Kidney epithelial cell (primary cell): ENCODE results near the gene PCBP3. TPM values are rescaled to one million over a fixed set of nuclear protein-coding genes. Genes with fewer than 3 reads are reported as not detected.

Source experiments
- DNase-seq: peaks from one replicate; pipeline ENCODE4 v3.0.0-alpha.2; 2010; ENCODE audit warnings: low read depth
- H3K27me3 ChIP-seq: 2 replicates; pipeline ENCODE4 v1.6.0; 2011; ENCODE audit warnings: low read length; ENCODE audit not compliant: control insufficient read depth, insufficient read depth
- H3K36me3 ChIP-seq: 2 replicates; pipeline ENCODE4 v1.5.1; 2011; ENCODE audit warnings: low read length; ENCODE audit not compliant: control insufficient read depth, insufficient read depth
- H3K4me3 ChIP-seq: 2 replicates; pipeline ENCODE4 v1.5.1; 2011; ENCODE audit warnings: low read depth, mild to moderate bottlenecking, control low read depth, low read length
- total RNA-seq: library from RNA; depleted of rRNA; stranded (reverse); fragments of >200 nt; gene quantifications from 2 replicates; pipeline ENCODE4 v1.2.3, GENCODE V29; 2015
- TF ChIP-seq, protein P1 (sequence below): IDR thresholded peaks from 2 replicates; pipeline ENCODE4 v1.5.1; 2011; ENCODE audit warnings: mild to moderate bottlenecking, moderate library complexity, low read length, control low read depth, inconsistent platforms; ENCODE audit not compliant: insufficient read depth, poor library complexity, severe bottlenecking

PCBP3 gene
- total RNA-seq, 1 donor from 2014 or later: 1.3 TPM

DNA sequence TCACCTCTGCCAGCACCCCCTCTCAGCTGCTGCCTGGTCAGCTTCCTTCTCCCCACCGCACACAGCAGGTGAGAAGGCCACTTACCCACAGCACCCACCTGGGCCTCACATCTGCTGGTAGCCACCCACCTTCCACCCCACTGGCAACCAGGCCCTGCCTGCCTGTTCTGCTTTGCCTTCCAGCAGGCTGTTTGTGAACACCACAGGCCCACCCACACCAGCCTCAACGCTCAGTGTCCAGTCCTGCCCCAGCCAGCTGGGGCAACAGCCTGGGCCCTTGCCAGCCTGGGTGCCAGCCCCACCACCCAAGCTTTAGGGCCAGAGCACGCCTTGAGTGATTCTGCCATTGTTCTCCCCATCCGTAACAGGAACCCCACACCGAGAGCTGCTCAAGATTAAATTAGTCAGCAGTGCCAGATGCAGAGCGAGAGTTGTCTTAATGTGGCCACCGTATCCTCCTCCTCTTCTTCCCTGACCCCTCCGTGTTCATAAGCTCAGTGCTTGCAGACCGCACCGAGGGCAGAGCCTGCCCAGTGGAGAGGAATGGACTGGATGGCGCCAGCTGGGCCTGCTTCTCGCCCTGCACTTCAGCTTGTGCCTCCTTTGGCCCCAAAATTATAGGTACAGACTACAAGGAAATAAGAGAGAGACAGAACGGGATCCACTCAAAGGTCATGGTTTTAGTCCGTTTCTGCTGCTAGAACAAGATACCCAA, 217.8 kb downstream of the PCBP3 start:
- Histone ChIP-seq H3K36me3 (no peaks in the 10 kb centered on the region), H3K27me3 (no peaks in the 10 kb centered on the region), H3K4me3 (no peak overlapping the region)
- TF ChIP-seq, protein P1, sequence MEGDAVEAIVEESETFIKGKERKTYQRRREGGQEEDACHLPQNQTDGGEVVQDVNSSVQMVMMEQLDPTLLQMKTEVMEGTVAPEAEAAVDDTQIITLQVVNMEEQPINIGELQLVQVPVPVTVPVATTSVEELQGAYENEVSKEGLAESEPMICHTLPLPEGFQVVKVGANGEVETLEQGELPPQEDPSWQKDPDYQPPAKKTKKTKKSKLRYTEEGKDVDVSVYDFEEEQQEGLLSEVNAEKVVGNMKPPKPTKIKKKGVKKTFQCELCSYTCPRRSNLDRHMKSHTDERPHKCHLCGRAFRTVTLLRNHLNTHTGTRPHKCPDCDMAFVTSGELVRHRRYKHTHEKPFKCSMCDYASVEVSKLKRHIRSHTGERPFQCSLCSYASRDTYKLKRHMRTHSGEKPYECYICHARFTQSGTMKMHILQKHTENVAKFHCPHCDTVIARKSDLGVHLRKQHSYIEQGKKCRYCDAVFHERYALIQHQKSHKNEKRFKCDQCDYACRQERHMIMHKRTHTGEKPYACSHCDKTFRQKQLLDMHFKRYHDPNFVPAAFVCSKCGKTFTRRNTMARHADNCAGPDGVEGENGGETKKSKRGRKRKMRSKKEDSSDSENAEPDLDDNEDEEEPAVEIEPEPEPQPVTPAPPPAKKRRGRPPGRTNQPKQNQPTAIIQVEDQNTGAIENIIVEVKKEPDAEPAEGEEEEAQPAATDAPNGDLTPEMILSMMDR: no peak
- no peak for DNase-seq

DNA sequence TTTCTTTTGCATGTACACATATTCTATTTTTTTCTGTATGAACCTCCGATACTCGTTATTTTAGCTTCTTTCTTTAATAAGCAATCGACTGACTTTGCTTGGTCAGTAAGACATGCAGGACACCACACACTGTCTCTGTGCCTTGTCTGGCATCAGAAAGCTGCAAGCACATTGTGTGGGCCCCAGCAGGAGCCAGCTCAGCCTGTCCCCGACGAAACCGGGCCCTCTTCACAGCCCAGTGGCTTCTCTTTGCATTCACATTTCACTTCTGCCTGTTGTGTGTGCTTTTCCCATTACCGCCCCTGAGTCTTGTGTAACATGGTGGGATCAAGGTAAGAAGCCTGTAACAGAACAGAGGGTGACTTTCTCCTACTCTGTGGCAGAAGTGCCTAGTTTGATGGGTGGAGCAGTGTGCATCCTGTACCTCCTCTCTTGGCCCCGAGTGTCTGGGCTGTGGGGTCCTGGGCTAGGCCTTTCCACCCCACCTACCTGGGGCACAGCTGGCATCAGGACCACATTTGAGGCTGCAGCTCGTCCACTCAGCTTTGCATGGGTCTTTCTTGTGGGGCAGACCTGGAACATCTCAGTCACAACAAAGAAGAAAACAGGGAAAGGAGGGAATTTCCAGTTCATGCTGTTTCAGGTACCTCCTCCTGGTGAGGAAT, 219.2 kb downstream of the PCBP3 start:
- H3K4me3 ChIP-seq: no peak overlapping the region
- DNase-seq: no peak
- TF ChIP-seq, protein P1: no peak
- H3K27me3 ChIP-seq: peaks cover 11% of the 10 kb centered on the region
- H3K36me3 ChIP-seq: no peaks in the 10 kb centered on the region

DNA sequence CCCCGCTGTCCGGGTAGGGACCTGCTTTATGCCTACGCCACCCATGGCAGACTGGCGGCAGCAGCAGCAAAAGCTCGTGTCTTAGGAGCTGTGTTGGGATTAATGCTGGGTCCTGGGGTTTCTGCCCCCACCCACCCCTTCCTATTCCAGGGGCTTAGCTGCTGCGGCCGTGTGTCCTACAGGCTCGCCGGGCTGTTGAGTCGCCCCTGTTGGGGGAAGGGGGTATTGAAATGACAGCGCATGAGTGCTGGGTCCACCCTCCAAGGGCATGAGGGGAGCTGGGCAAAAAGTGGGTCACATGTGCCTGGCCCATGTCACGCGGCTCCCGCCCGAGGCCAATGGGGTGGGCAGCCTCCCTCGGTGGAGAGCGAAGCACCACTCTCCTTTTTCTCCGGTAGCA, 219.7 kb downstream of the PCBP3 start:
- H3K36me3 ChIP-seq: no peaks in the 10 kb centered on the region
- no peak for DNase-seq
- TF ChIP-seq, protein P1: no peak

DNA sequence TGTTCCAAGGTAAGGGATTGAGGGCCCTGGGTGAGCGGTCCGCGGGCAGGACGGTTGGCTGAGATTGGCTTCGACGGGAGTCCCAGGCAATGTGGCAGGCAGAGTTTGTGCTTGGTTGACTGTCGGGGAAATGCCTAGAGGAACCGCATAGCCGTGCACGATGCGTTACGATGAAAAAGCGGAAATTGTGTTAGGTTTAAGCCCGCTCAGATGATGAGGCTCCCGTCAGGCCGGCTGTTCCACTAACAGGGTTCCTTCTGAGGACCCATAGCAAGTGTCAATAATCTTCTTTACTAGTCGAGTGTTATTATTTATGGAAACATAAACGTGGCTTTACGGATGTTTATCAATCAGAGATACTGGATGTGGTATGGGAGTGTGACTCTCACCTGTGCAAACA, 220.2 kb downstream of the PCBP3 start:
- Histone ChIP-seq H3K4me3 (no peak overlapping the region), H3K27me3 (peaks cover 15% of the 10 kb centered on the region), H3K36me3 (no peaks in the 10 kb centered on the region)
- no peak for DNase-seq
- TF ChIP-seq, protein P1: no peak

More for the DNA sequence above, 219.7 kb downstream of the PCBP3 start:
- Histone ChIP-seq H3K4me3 (no peak overlapping the region), H3K27me3 (peaks cover 15% of the 10 kb centered on the region)

DNA sequence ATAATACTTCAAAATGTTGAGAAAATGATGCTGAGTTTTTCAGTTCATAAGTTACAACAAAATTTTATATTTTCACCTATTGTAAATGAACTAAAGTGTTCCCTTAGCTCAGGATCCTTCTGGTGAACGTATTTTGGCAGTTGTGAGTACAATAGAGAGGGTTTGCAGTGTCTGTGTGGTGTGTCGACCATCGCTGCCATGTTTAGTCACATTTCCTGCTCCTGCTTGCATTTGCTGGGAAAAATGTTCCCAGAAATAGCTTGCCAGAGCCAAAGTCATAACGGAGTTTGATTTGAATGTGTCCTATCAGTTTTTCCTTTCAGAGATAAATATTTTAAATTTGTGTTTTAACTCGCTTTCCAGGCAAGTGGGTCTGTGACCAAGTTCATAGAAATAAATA, 220.9 kb downstream of the PCBP3 start:
- Histone ChIP-seq H3K4me3 (no peak overlapping the region), H3K36me3 (no peaks in the 10 kb centered on the region), H3K27me3 (peaks cover 15% of the 10 kb centered on the region)
- no peak for DNase-seq
- TF ChIP-seq, protein P1: no peak
